Common myeloid progenitor, CD34-positive (primary cell): ENCODE results near the gene RFX1.
"Not testable (repeated sequence)": the region's sequence is repeated elsewhere in the genome, so short reads cannot be mapped to it uniquely, and the experiment has no call there.

Experiments
- CTCF ChIA-PET: fragments of 350-600 bp; sonication (Branson Sonifier 250); formaldehyde crosslinking; loops from one replicate; lab custom pipeline; 2021; ENCODE audit warnings: antibody characterized with exemption; lab: Charles Lee
- POLR2A ChIA-PET: fragments of 350-600 bp; sonication (Branson Sonifier 250); formaldehyde crosslinking; loops from one replicate; lab custom pipeline; 2021; ENCODE audit warnings: antibody characterized with exemption; lab: Charles Lee
- DNase-seq, 3 donors: peaks; one replicate each; pipeline versions ENCODE4 v3.0.0 to v3.0.0-alpha.2; 2013
- H3K27ac ChIP-seq, 2 experiments: 1 replicate in 1 of 2; 2 replicates in 1 of 2; pipeline ENCODE4 v1.7.0; 2013; ENCODE audit warnings: inconsistent platforms in 2 of 2, low read length in 2 of 2, mild to moderate bottlenecking in 2 of 2, low read depth in 1 of 2, moderate library complexity in 1 of 2; ENCODE audit not compliant: severe bottlenecking in 2 of 2, insufficient read depth in 1 of 2, poor library complexity in 1 of 2
- H3K27me3 ChIP-seq, 5 experiments: replicated peaks in 2 of 5; 1 replicate in 3 of 5; 2 replicates in 2 of 5; pipeline versions ENCODE4 v1.6.1 to v1.7.0; 2013; ENCODE audit warnings: low read length in 4 of 5, mild to moderate bottlenecking in 2 of 5, moderate library complexity in 2 of 5, inconsistent platforms in 1 of 5; ENCODE audit not compliant: insufficient read depth in 5 of 5, control insufficient read depth in 4 of 5
- H3K36me3 ChIP-seq, 4 experiments: 1 replicate in 2 of 4; 2 replicates in 2 of 4; pipeline versions ENCODE4 v1.6.1 to v1.7.0; 2013; ENCODE audit warnings: low read length in 3 of 4, control low read depth in 1 of 4, mild to moderate bottlenecking in 1 of 4; ENCODE audit not compliant: control insufficient read depth in 4 of 4, insufficient read depth in 4 of 4
- H3K4me1 ChIP-seq, 4 experiments: 1 replicate in 3 of 4; 2 replicates in 1 of 4; pipeline versions ENCODE4 v1.6.1 to v1.7.1; 2013; ENCODE audit warnings: low read length in 3 of 4, mild to moderate bottlenecking in 3 of 4, control low read depth in 1 of 4, inconsistent platforms in 1 of 4, moderate library complexity in 1 of 4; ENCODE audit not compliant: control insufficient read depth in 4 of 4, insufficient read depth in 4 of 4; ENCODE audit errors: control extremely low read depth in 1 of 4
- H3K4me3 ChIP-seq, 7 experiments: 1 replicate in 4 of 7; 2 replicates in 3 of 7; pipeline versions ENCODE4 v1.5.1 to v1.7.0; 2013; ENCODE audit warnings: mild to moderate bottlenecking in 7 of 7, low read length in 6 of 7, moderate library complexity in 6 of 7, inconsistent platforms in 2 of 7, low read depth in 2 of 7, control low read depth in 1 of 7; ENCODE audit not compliant: insufficient read depth in 4 of 7, control insufficient read depth in 1 of 7; ENCODE audit errors: extremely low read depth in 1 of 7
- H3K9me3 ChIP-seq, 5 experiments: 1 replicate in 4 of 5; 2 replicates in 1 of 5; pipeline versions ENCODE4 v1.6.1 to v1.7.1; 2013; ENCODE audit warnings: low read length in 4 of 5, mild to moderate bottlenecking in 2 of 5, inconsistent platforms in 1 of 5, low read depth in 1 of 5, moderate library complexity in 1 of 5; ENCODE audit not compliant: control insufficient read depth in 4 of 5, insufficient read depth in 2 of 5; ENCODE audit errors: control extremely low read depth in 1 of 5
- WGBS: methylation state at CpG from one replicate; pipeline ENCODE4 v1.1.5; 2013; ENCODE audit not compliant: insufficient coverage; 5-methylcytosine and 5-hydroxymethylcytosine counted together

The RFX1 gene

DNA sequence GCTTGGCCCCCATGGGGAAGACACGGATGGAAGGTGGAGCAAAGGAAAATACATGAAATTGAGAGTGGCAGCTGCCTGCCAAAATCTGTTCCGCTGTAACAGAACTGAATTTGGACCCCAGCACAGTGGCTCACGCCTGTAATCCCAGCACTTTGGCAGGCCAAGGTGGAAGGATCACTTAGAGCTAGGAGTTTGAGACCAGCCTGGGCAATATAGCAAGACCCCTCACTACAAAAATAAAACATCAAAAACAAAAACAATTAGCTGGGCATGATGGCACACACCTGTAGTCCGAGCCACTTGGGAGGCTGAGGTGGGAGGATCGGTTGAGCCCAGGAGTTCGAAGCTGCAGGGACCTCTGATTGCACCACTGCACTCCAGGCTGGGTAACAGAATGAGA is 46.4 kb upstream of the RFX1 start:
- Histone ChIP-seq H3K4me1 (peaks cover 0 to 4% (median 2%) of the 10 kb centered on the region in 4 experiments), H3K9me3 (no peaks in the 10 kb centered on the region), H3K36me3 (peaks cover 0 to 47% (median 31%) of the 10 kb centered on the region in 4 experiments), H3K27ac (no peak overlapping the region), H3K4me3 (no peak overlapping the region), H3K27me3 (peaks cover 0 to 14% (median 0%) of the 10 kb centered on the region in 5 experiments)
- CTCF ChIA-PET, result interaction anchor here (0.6 to 1.6 kb wide), 7 partner anchors 9 to 167 kb away, joined by 3 to 7 read pairs (median 4); no protein-coding TSS in a partner anchor
- DNase-seq, result no peak
- WGBS, result 97% methylated on average over 3 of the region's 6 CpGs
- POLR2A ChIA-PET, result interaction anchor here (0.6 kb wide), 2 partner anchors 60 to 120 kb away, joined by 3 to 4 read pairs; a partner anchor contains a TSS

GRCh38 chr19:14051980-14052379 is 45.9 kb upstream of the RFX1 start:
- no peak for DNase-seq
- Histone ChIP-seq H3K36me3 (peaks cover 0 to 47% (median 31%) of the 10 kb centered on the region in 4 experiments), H3K4me1 (peaks cover 0 to 3% (median 2%) of the 10 kb centered on the region in 4 experiments), H3K4me3 (no peak overlapping the region), H3K27me3 (peaks cover 0 to 14% (median 0%) of the 10 kb centered on the region in 5 experiments), H3K27ac (no peak overlapping the region), H3K9me3 (no peaks in the 10 kb centered on the region)
- 85% methylated on average over 3 of the region's 9 CpGs for WGBS
- CTCF ChIA-PET, result interaction anchor here (1.3 to 6.3 kb wide), 5 partner anchors 8 to 134 kb away, joined by 3 to 46 read pairs (median 7); partner anchors contain the start of gene PALM3
- POLR2A ChIA-PET, result interaction anchor here (0.6 kb wide), 1 partner anchor 121 kb away, joined by 3 read pairs; no protein-coding TSS in a partner anchor

DNA sequence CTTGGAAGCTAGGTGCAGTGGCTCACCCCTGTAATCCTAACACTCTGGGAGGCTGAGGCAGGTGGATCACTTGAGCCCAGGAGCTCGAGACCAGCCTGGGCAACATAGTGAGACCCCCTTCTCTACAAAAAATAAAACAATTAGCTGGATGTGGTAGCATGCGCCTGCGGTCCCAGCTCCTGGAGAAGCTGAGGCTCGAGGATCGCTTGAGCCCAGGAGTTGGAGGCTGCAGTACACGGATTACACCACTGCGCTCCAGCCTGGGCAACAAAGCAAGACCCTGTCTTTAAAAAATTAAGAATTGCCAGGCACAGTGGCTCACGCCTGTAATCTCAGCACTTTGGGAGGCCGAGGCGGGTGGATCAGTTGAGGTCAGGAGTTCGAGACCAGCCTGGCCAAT is 44.8 kb upstream of the RFX1 start:
- peaks cover 0 to 52% (median 36%) of the 10 kb centered on the region in 4 experiments for H3K36me3 ChIP-seq
- POLR2A ChIA-PET, result interaction anchor here (0.6 kb wide), 1 partner anchor 18 kb away, joined by 3 read pairs; no protein-coding TSS in a partner anchor
- WGBS, result 96% methylated on average over 8 of the region's 11 CpGs

DNA sequence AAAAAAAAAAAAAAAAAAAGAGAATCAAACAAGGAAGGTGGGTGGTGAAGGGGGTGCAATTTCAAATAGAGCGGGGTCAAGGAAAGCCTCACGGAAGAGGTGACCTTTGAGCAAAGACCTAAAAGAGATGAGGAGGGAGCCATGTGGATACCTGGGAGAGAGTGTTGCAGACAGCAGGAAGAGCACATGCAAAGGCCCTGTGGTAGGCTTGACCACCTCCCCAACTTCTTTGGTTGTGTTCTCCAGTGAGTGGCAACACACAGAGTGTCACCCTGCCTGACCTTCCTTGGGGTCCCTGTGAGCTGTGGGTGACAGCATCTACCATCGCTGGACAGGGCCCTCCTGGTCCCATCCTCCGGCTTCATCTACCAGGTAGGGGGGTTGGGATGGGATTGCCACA is 44.4 kb upstream of the RFX1 start:
- Histone ChIP-seq H3K4me3 (no peak overlapping the region), H3K9me3 (no peaks in the 10 kb centered on the region), H3K36me3 (peaks cover 0 to 54% (median 37%) of the 10 kb centered on the region in 4 experiments), H3K27ac (no peak overlapping the region), H3K27me3 (peaks cover 0 to 4% (median 0%) of the 10 kb centered on the region in 5 experiments), H3K4me1 (peaks cover 0 to 3% (median 3%) of the 10 kb centered on the region in 4 experiments)
- POLR2A ChIA-PET, result interaction anchor here (0.6 kb wide), 1 partner anchor 18 kb away, joined by 3 read pairs; no protein-coding TSS in a partner anchor
- DNase-seq, result no peak
- CTCF ChIA-PET, result interaction anchor here (1.0 to 6.3 kb wide), 5 partner anchors 10 to 169 kb away, joined by 3 to 46 read pairs (median 5); partner anchors contain the start of gene PALM3
- WGBS, result no CpG with 5 or more reads among the region's 4 CpGs

More for the DNA sequence above, 44.8 kb upstream of the RFX1 start:
- H3K27me3 ChIP-seq, H3K9me3 ChIP-seq, H3K4me1 ChIP-seq, H3K4me3 ChIP-seq, H3K27ac ChIP-seq, DNase-seq: not testable (repeated sequence)
- CTCF ChIA-PET, result interaction anchor here (0.6 to 6.3 kb wide), 6 partner anchors 8 to 158 kb away, joined by 3 to 46 read pairs (median 5); partner anchors contain the start of gene PALM3

DNA sequence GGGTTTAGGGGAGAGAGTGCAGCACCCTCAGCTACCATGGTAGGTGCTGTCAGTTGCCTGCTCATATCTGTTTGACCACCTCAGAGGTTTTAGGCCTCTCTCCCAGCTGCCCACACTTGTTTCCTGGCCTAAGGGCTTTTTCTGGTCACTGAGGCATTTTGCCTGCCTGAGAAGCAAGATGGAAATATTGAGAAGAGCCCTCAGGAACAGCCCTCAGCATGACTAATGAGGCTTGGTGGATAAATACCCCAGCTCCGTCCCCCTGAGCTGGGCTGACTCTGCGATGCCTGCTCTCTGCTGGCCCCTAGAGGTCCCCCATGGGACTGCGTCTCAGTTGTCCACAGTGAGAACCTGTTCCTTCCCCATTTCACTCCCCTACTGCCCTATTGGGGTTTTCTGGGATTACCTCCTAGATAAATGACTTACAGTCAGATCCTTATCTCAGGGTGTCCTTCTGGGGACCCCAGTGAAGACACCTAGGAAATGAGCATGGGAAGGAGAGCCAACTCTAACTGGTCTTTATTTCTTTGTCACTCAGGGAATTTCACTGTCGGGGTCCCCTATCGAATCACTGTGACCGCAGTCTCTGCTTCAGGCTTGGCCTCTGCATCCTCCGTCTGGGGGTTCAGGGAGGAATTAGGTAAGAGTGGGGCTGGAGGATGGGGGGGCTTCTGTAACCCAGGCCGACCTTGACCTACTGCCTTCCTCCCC is 42.5 kb upstream of the RFX1 start:
- Histone ChIP-seq H3K27ac (no peak overlapping the region), H3K4me1 (peaks cover 0 to 3% (median 1%) of the 10 kb centered on the region in 4 experiments), H3K4me3 (no peak overlapping the region), H3K27me3 (no peaks in the 10 kb centered on the region), H3K36me3 (peaks cover 0 to 59% (median 38%) of the 10 kb centered on the region in 4 experiments), H3K9me3 (no peaks in the 10 kb centered on the region)
- peak; percentile 64 to 79 (median 70) for DNase-seq
- CTCF ChIA-PET, result interaction anchor here (0.6 to 6.3 kb wide), 17 partner anchors 9 to 370 kb away, joined by 3 to 46 read pairs (median 4); partner anchors contain the start of genes DDX39A, IL27RA and PALM3
- POLR2A ChIA-PET, result no interaction called here
- 100% methylated on average over 2 of the region's 8 CpGs for WGBS

GRCh38 chr19:14047866-14048265 is 41.7 kb upstream of the RFX1 start:
- DNase-seq, H3K27me3 ChIP-seq, H3K27ac ChIP-seq, POLR2A ChIA-PET, H3K4me3 ChIP-seq, H3K9me3 ChIP-seq, H3K4me1 ChIP-seq: not testable (repeated sequence)
- peaks cover 0 to 52% (median 38%) of the 10 kb centered on the region in 4 experiments for H3K36me3 ChIP-seq
- WGBS, result 100% methylated on average over 6 of the region's 10 CpGs
- CTCF ChIA-PET, result interaction anchor here (0.8 to 6.3 kb wide), 13 partner anchors 8 to 167 kb away, joined by 3 to 46 read pairs (median 4); partner anchors contain the start of genes IL27RA and PALM3
